Endothelial cell of umbilical vein (primary cell): ENCODE results near the gene SCGB1C1. TPM values are rescaled to one million over a fixed set of nuclear protein-coding genes. Genes with fewer than 3 reads are reported as not detected.

Experiments used
- BruUV-seq: library from RNA; stranded (reverse); fragments of 400-500 nt; replicated peaks from 2 replicates; lab custom pipeline; 2021; lab: Mats Ljungman, UMichigan
- CTCF ChIA-PET: fragments of 300-600, 350-600 bp; sonication (Branson Sonifier 250); formaldehyde crosslinking; loops from one replicate; lab custom pipeline; 2021; ENCODE audit warnings: antibody characterized with exemption, inconsistent platforms; lab: Charles Lee
- POLR2A ChIA-PET: fragments of 300-600, 350-600 bp; sonication (Branson Sonifier 250); formaldehyde crosslinking; loops from one replicate; lab custom pipeline; 2021; ENCODE audit warnings: antibody characterized with exemption, inconsistent platforms; lab: Charles Lee
- DNase-seq: peaks from one replicate; pipeline ENCODE4 v3.0.0-alpha.2; 2011; ENCODE audit warnings: low read depth, low spot score
- FAIRE-seq: peaks from 2 replicates; lab custom pipeline; 2011; peaks lifted over from hg19 to GRCh38; lab: Jason Lieb, UNC
- H2AFZ ChIP-seq: 2 replicates; pipeline ENCODE4 v1.6.0; 2012; ENCODE audit warnings: low read depth, low read length, control low read depth, inconsistent platforms
- H3K27ac ChIP-seq: 2 replicates; pipeline ENCODE4 v1.5.1; 2011; ENCODE audit warnings: low read depth, mild to moderate bottlenecking, control low read depth, low read length, moderate library complexity; ENCODE audit not compliant: insufficient read depth
- H3K27me3 ChIP-seq, 2 experiments: 2 replicates each; pipeline versions ENCODE4 v1.6.0 to v1.6.1; 2011; ENCODE audit warnings: low read length in 2 of 2, mixed read lengths in 1 of 2; ENCODE audit not compliant: control insufficient read depth in 2 of 2, insufficient read depth in 2 of 2
- H3K36me3 ChIP-seq, 2 experiments: 2 replicates in 1 of 2; 3 replicates in 1 of 2; pipeline ENCODE4 v1.5.1; 2011; ENCODE audit warnings: low read length in 2 of 2, mild to moderate bottlenecking in 1 of 2, moderate library complexity in 1 of 2; ENCODE audit not compliant: control insufficient read depth in 2 of 2, insufficient read depth in 2 of 2; ENCODE audit errors: extremely low read depth in 1 of 2
- H3K4me1 ChIP-seq: 3 replicates; pipeline ENCODE4 v1.5.1; 2011; ENCODE audit warnings: mild to moderate bottlenecking, low read length; ENCODE audit not compliant: control insufficient read depth, insufficient read depth; ENCODE audit errors: extremely low read depth
- H3K4me2 ChIP-seq: 2 replicates; pipeline ENCODE4 v1.6.1; 2011; ENCODE audit warnings: low read length, control low read depth, mixed read lengths; ENCODE audit not compliant: insufficient read depth
- H3K4me3 ChIP-seq, 3 experiments: fragments of 200-600 bp in 1 of 3; sonication (generic), shearing (Covaris generic) in 1 of 3; replicated peaks in 1 of 3; 2 replicates each; pipeline ENCODE4 v1.5.1; 2011 to 2016; ENCODE audit warnings: control low read depth in 3 of 3, low read length in 3 of 3, mild to moderate bottlenecking in 2 of 3, inconsistent platforms in 1 of 3, low read depth in 1 of 3, moderate library complexity in 1 of 3; ENCODE audit not compliant: insufficient read depth in 1 of 3
- H3K79me2 ChIP-seq: 2 replicates; pipeline ENCODE4 v1.6.0; 2012; ENCODE audit warnings: low read length, inconsistent platforms; ENCODE audit not compliant: control insufficient read depth, insufficient read depth
- H3K9ac ChIP-seq: replicated peaks from 2 replicates; pipeline ENCODE3; 2011; ENCODE audit warnings: low read length, control low read depth; ENCODE audit not compliant: insufficient read depth; ENCODE audit errors: extremely low read depth
- H3K9me1 ChIP-seq: replicated peaks from 3 replicates; pipeline ENCODE4 v1.6.0; 2011; ENCODE audit warnings: mild to moderate bottlenecking, low read length; ENCODE audit not compliant: control insufficient read depth, insufficient read depth; ENCODE audit errors: extremely low read depth
- H3K9me3 ChIP-seq: replicated peaks from 2 replicates; pipeline ENCODE4 v1.5.1; 2012; ENCODE audit warnings: low read length, inconsistent platforms; ENCODE audit not compliant: control insufficient read depth, insufficient read depth
- H4K20me1 ChIP-seq: replicated peaks from 2 replicates; pipeline ENCODE3; 2011; ENCODE audit warnings: mild to moderate bottlenecking, low read length; ENCODE audit not compliant: control insufficient read depth, insufficient read depth; ENCODE audit errors: extremely low read depth
- EZH2 ChIP-seq: IDR thresholded peaks from 2 replicates; pipeline ENCODE4 v1.6.1; 2012; ENCODE audit warnings: borderline replicate concordance, low read depth, mild to moderate bottlenecking, moderate library complexity, low read length, inconsistent platforms; ENCODE audit not compliant: severe bottlenecking
- FOS ChIP-seq: IDR thresholded peaks from 2 replicates; pipeline ENCODE4 v1.6.1; 2011; ENCODE audit warnings: mild to moderate bottlenecking, low read length, moderate library complexity, borderline replicate concordance; ENCODE audit not compliant: insufficient read depth
- GATA2 ChIP-seq: IDR thresholded peaks from 2 replicates; pipeline ENCODE4 v1.7.0; 2011; ENCODE audit warnings: low read depth, mild to moderate bottlenecking, moderate library complexity, mixed read lengths, low read length; ENCODE audit not compliant: insufficient read length, insufficient read depth
- JUN ChIP-seq: IDR thresholded peaks from 2 replicates; pipeline ENCODE4 v1.6.1; 2011; ENCODE audit warnings: borderline replicate concordance, low read depth; ENCODE audit not compliant: insufficient read length, insufficient read depth
- MYC ChIP-seq: IDR thresholded peaks from one replicate; pipeline ENCODE4 v1.6.1; 2011; ENCODE audit warnings: mild to moderate bottlenecking, low read depth, low read length
- POLR2A ChIP-seq: IDR thresholded peaks from 2 replicates; pipeline ENCODE4 v1.6.1; 2012; ENCODE audit warnings: low read depth, mild to moderate bottlenecking, control low read depth, low read length
- POLR2AphosphoS5 ChIP-seq: IDR thresholded peaks from 2 replicates; pipeline ENCODE4 v1.6.1; 2012; ENCODE audit warnings: low read depth, mild to moderate bottlenecking, control low read depth, low read length, moderate library complexity; ENCODE audit not compliant: insufficient read depth
- dilution Hi-C: fragments of 300-500 bp; cut with MboI; formaldehyde crosslinking; loops from one replicate; pipeline ENCODE4 v1.15.0; 2019; ENCODE audit warnings: low sequenced_read_pairs; ENCODE audit not compliant: extremely low pct_ligation_motif_present
- intact Hi-C: fragments of 100-400 bp; cut with micrococcal nuclease; formaldehyde crosslinking; loops from one replicate; pipeline ENCODE4 v1.10.0; 2022
- polyA plus RNA-seq, 4 experiments: library from polyadenylated mRNA; depleted of rRNA in 3 of 4; stranded (reverse) in 3 of 4; unstranded in 1 of 4; fragments of >200 nt; gene quantifications; 2 replicates each; pipeline versions ENCODE4 v1.2.1 to v1.2.3, GENCODE V29; 2011 to 2012; ENCODE audit warnings: missing spikeins in 1 of 4
- total RNA-seq: library from RNA; stranded (reverse); gene quantifications from 2 replicates; pipeline ENCODE4 v1.2.3, GENCODE V29; 2021
- TF ChIP-seq, protein P1 (sequence below), 2 donors: IDR thresholded peaks; 1 replicate in 1 of 2; 2 replicates in 1 of 2; pipeline ENCODE4 v1.5.1; 2011; ENCODE audit warnings: low read length in 2 of 2, mild to moderate bottlenecking in 2 of 2, moderate library complexity in 2 of 2, control low read depth in 1 of 2, inconsistent platforms in 1 of 2, low read depth in 1 of 2; ENCODE audit not compliant: insufficient read depth in 1 of 2; ENCODE audit errors: extremely low read depth in 1 of 2
- TF ChIP-seq, protein P2 (sequence below): IDR thresholded peaks from 2 replicates; pipeline ENCODE4 v1.6.1; 2011; ENCODE audit not compliant: insufficient read depth, insufficient read length

SCGB1C1 gene
- total and polyA plus RNA-seq, 2 donors (not counting 3 experiments of a cell fraction or from before 2014, with no cell fraction given): not detected

DNA sequence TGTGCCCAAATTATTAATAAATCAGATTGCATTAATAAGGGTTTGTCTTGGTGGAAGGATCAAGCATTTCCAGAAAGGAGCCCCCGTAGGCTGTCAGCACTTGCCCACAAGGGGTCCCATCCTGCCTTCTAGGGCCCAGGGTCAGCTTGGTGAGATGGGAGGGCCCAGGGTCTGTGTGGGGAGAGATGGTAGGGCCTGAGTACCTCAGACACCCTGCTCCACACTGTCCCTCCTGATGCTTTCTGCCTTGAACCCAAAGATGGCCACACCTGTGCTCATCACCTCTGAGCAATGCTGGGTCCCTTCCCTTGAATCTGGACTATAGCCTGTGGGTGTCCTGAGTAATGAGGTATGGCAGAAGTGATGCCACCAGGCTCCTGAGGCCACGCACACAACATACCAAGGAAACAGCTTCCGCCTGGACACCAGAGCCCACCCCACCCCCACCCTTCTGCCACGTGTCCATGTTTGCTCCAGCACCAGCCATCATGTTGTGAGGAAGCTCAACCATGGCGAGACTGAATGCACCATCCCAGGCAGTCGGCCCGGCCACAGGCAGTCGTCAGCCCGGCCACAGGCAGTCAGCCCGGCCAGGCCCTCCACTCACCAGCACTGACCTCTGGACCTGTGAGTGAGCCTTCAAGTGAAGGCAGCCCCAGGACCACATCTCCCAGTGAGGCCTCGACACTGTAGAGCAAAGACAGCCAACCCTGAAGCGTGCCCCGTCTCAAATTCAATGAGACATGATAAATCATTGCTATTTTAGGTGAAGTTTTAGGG is 7.5 kb downstream of the SCGB1C1 start:
- Histone ChIP-seq H3K79me2 (peaks cover 4% of the 10 kb centered on the region), H3K4me3 (no peak overlapping the region), H3K27ac (no peak overlapping the region), H3K27me3 (no peaks in the 10 kb centered on the region), H4K20me1 (no peaks in the 10 kb centered on the region), H3K9me3 (no peaks in the 10 kb centered on the region), H2AFZ (no peak overlapping the region), H3K4me1 (no peaks in the 10 kb centered on the region), H3K9me1 (no peaks in the 10 kb centered on the region), H3K4me2 (no peak overlapping the region), H3K36me3 (peaks cover 0 to 17% of the 10 kb centered on the region in 2 experiments), H3K9ac (no peak overlapping the region)
- intact Hi-C loops (no loop called here), dilution Hi-C loops (no loop called here)
- ChIA-PET CTCF (no interaction called here), POLR2A (no interaction called here)
- DNase-seq (no peak), FAIRE-seq (no peak)
- BruUV-seq: no TSS peak
- TF ChIP-seq GATA2 (no peak), POLR2A (no peak), EZH2 (no peak), MYC (no peak), JUN (no peak), FOS (no peak), POLR2AphosphoS5 (no peak)
- TF ChIP-seq, protein P1, sequence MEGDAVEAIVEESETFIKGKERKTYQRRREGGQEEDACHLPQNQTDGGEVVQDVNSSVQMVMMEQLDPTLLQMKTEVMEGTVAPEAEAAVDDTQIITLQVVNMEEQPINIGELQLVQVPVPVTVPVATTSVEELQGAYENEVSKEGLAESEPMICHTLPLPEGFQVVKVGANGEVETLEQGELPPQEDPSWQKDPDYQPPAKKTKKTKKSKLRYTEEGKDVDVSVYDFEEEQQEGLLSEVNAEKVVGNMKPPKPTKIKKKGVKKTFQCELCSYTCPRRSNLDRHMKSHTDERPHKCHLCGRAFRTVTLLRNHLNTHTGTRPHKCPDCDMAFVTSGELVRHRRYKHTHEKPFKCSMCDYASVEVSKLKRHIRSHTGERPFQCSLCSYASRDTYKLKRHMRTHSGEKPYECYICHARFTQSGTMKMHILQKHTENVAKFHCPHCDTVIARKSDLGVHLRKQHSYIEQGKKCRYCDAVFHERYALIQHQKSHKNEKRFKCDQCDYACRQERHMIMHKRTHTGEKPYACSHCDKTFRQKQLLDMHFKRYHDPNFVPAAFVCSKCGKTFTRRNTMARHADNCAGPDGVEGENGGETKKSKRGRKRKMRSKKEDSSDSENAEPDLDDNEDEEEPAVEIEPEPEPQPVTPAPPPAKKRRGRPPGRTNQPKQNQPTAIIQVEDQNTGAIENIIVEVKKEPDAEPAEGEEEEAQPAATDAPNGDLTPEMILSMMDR (IDR thresholded peaks at IDR 0.05; ENCODE audit: extremely low read depth in 1 of 2, insufficient read depth in 1 of 2, low read depth in 1 of 2, low read length in 2 of 2): no peak
- TF ChIP-seq, protein P2, sequence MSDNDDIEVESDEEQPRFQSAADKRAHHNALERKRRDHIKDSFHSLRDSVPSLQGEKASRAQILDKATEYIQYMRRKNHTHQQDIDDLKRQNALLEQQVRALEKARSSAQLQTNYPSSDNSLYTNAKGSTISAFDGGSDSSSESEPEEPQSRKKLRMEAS: no peak
